ENCODE data around the gene GRIP1.
"Not testable (repeated sequence)": the region's sequence is repeated elsewhere in the genome, so short reads cannot be mapped to it uniquely, and the experiment has no call there.

GRIP1 gene

GRCh38 chr12:66531766-66532165 lies 147.1 kb downstream of the GRIP1 start:
- DNase-seq (ENCODE audit: low read depth in 2 of 2), result no peak

- DNase-seq (ENCODE audit: low read depth in 2 of 2), result no peak
Observed at GRCh38 chr12:66529934-66530333, 148.9 kb downstream of the GRIP1 start.

- DNase-seq (ENCODE audit: low read depth in 2 of 2), result no peak
Observed at GRCh38 chr12:66516561-66516960, 162.3 kb downstream of the GRIP1 start.

GRCh38 chr12:66516133-66516532 lies 162.7 kb downstream of the GRIP1 start:
- no peak for DNase-seq (ENCODE audit: low read depth in 2 of 2)

GRCh38 chr12:66514581-66514980 lies 164.3 kb downstream of the GRIP1 start:
- no peak for DNase-seq (ENCODE audit: low read depth in 2 of 2)

- no peak for DNase-seq (ENCODE audit: low read depth in 2 of 2)
Observed at GRCh38 chr12:66508025-66508424, 170.9 kb downstream of the GRIP1 start.

GRCh38 chr12:66503746-66504145 lies 175.1 kb downstream of the GRIP1 start:
- DNase-seq (ENCODE audit: low read depth in 2 of 2), result no peak

GRCh38 chr12:66502911-66503310 lies 176.0 kb downstream of the GRIP1 start:
- DNase-seq (ENCODE audit: low read depth in 2 of 2), result no peak

- no peak for DNase-seq (ENCODE audit: low read depth in 2 of 2)
Observed at GRCh38 chr12:66500841-66501240, 178.0 kb downstream of the GRIP1 start.

GRCh38 chr12:66500091-66500490 lies 178.8 kb downstream of the GRIP1 start:
- DNase-seq (ENCODE audit: low read depth in 2 of 2), result no peak

- no peak for DNase-seq (ENCODE audit: low read depth in 2 of 2)
Observed at GRCh38 chr12:66499000-66499399, 179.9 kb downstream of the GRIP1 start.

- not testable (repeated sequence) for DNase-seq (ENCODE audit: low read depth in 2 of 2)
Observed at GRCh38 chr12:66498059-66498458, 180.8 kb downstream of the GRIP1 start.

GRCh38 chr12:66497008-66497897 lies 181.6 kb downstream of the GRIP1 start:
- no peak for DNase-seq (ENCODE audit: low read depth in 2 of 2)

GRCh38 chr12:66496595-66496994 lies 182.3 kb downstream of the GRIP1 start:
- DNase-seq (ENCODE audit: low read depth in 2 of 2), result no peak

GRCh38 chr12:66495709-66496108 lies 183.2 kb downstream of the GRIP1 start:
- no peak for DNase-seq (ENCODE audit: low read depth in 2 of 2)

GRCh38 chr12:66493819-66494218 lies 185.1 kb downstream of the GRIP1 start:
- no peak for DNase-seq (ENCODE audit: low read depth in 2 of 2)

GRCh38 chr12:66491853-66492252 lies 187.0 kb downstream of the GRIP1 start:
- DNase-seq (ENCODE audit: low read depth in 2 of 2), result no peak

- DNase-seq (ENCODE audit: low read depth in 2 of 2), result no peak
Observed at GRCh38 chr12:66482351-66483203, 196.3 kb downstream of the GRIP1 start.

- DNase-seq (ENCODE audit: low read depth in 2 of 2), result no peak
Observed at GRCh38 chr12:66467932-66468331, 210.9 kb downstream of the GRIP1 start.

GRCh38 chr12:66461331-66461730 lies 217.5 kb downstream of the GRIP1 start:
- DNase-seq (ENCODE audit: low read depth in 2 of 2), result no peak

GRCh38 chr12:66459944-66460482 lies 218.9 kb downstream of the GRIP1 start:
- DNase-seq (ENCODE audit: low read depth in 2 of 2), result no peak

GRCh38 chr12:66456612-66457011 lies 222.3 kb downstream of the GRIP1 start:
- no peak for DNase-seq (ENCODE audit: low read depth in 2 of 2)

All from stimulated activated CD8-positive, alpha-beta memory T cell treated with anti-CD3 and anti-CD28 coated beads, Interleukin-7, amount 100 ng/mL, for 1 hour (primary cell).